Measurements from ENCODE around the gene MACF1.

DNA sequence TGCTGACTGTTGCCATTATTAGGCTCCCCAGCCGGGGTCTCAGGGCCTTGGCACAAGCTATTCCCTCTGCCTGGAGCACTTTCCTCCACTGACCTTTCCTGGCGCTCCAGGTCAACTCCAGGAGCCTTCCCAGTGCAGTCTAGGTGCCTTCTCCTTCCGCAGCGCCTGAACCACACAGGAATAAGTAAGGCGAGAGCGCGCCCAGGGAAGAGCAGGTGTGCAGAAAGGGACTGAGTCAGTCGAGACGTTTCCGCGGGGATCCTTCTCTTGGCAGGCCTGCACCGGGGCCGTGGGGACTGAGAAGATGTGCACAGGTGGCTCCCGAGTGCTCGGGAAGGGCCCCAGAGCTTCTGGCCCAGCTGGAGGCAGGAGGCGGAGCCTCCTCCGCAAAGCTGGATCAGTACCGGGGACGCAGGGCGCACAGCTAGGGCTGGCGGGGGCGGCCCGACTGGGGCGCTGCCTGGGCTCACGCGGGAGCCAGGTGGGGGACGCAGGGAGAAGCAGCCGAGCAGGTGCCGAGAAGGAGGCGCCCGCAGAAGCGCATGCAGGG, 286.2 kb downstream of the MACF1 start:
- no peak for TF ChIP-seq SIN3A (IDR thresholded peaks at IDR 0.05; ENCODE audit: borderline replicate concordance, low read depth, low read length)
- TF ChIP-seq, protein P1, sequence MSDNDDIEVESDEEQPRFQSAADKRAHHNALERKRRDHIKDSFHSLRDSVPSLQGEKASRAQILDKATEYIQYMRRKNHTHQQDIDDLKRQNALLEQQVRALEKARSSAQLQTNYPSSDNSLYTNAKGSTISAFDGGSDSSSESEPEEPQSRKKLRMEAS (IDR thresholded peaks at IDR 0.05; ENCODE audit: low read depth): no peak
- TF ChIP-seq, protein P2, sequence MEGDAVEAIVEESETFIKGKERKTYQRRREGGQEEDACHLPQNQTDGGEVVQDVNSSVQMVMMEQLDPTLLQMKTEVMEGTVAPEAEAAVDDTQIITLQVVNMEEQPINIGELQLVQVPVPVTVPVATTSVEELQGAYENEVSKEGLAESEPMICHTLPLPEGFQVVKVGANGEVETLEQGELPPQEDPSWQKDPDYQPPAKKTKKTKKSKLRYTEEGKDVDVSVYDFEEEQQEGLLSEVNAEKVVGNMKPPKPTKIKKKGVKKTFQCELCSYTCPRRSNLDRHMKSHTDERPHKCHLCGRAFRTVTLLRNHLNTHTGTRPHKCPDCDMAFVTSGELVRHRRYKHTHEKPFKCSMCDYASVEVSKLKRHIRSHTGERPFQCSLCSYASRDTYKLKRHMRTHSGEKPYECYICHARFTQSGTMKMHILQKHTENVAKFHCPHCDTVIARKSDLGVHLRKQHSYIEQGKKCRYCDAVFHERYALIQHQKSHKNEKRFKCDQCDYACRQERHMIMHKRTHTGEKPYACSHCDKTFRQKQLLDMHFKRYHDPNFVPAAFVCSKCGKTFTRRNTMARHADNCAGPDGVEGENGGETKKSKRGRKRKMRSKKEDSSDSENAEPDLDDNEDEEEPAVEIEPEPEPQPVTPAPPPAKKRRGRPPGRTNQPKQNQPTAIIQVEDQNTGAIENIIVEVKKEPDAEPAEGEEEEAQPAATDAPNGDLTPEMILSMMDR (IDR thresholded peaks at IDR 0.05): no peak
- TF ChIP-seq MXI1 (IDR thresholded peaks at IDR 0.05; ENCODE audit: low read depth, low read length): no peak
- TF ChIP-seq, protein P3, sequence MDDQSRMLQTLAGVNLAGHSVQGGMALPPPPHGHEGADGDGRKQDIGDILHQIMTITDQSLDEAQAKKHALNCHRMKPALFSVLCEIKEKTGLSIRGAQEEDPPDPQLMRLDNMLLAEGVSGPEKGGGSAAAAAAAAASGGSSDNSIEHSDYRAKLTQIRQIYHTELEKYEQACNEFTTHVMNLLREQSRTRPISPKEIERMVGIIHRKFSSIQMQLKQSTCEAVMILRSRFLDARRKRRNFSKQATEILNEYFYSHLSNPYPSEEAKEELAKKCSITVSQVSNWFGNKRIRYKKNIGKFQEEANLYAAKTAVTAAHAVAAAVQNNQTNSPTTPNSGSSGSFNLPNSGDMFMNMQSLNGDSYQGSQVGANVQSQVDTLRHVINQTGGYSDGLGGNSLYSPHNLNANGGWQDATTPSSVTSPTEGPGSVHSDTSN (IDR thresholded peaks at IDR 0.05): no peak
- no peak for TF ChIP-seq RAD21 (IDR thresholded peaks at IDR 0.05; ENCODE audit: low read length)
- TF ChIP-seq MEF2A (IDR thresholded peaks at IDR 0.05; ENCODE audit: borderline replicate concordance, low read depth): no peak
- no peak for TF ChIP-seq JUND (IDR thresholded peaks at IDR 0.05)
- no peak for TF ChIP-seq POLR2AphosphoS5 (IDR thresholded peaks at IDR 0.05; ENCODE audit: low read depth, low read length)

Measured in SK-N-SH (cell line).